ENCODE data around the gene PLCD3.

The PLCD3 gene

GRCh38 chr17:45108595-45109521 is 23.5 kb downstream of the PLCD3 start:
- no peak overlapping the region for H3K4me3 ChIP-seq (ENCODE audit: low read length)
- DNase-seq (ENCODE audit: low read depth), result no peak
- TF ChIP-seq, protein P1, sequence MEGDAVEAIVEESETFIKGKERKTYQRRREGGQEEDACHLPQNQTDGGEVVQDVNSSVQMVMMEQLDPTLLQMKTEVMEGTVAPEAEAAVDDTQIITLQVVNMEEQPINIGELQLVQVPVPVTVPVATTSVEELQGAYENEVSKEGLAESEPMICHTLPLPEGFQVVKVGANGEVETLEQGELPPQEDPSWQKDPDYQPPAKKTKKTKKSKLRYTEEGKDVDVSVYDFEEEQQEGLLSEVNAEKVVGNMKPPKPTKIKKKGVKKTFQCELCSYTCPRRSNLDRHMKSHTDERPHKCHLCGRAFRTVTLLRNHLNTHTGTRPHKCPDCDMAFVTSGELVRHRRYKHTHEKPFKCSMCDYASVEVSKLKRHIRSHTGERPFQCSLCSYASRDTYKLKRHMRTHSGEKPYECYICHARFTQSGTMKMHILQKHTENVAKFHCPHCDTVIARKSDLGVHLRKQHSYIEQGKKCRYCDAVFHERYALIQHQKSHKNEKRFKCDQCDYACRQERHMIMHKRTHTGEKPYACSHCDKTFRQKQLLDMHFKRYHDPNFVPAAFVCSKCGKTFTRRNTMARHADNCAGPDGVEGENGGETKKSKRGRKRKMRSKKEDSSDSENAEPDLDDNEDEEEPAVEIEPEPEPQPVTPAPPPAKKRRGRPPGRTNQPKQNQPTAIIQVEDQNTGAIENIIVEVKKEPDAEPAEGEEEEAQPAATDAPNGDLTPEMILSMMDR (conservative IDR thresholded peaks at IDR 0.05; ENCODE audit: low read length), result peak; percentile 10; the same call in 1 of the 2 replicates

DNA sequence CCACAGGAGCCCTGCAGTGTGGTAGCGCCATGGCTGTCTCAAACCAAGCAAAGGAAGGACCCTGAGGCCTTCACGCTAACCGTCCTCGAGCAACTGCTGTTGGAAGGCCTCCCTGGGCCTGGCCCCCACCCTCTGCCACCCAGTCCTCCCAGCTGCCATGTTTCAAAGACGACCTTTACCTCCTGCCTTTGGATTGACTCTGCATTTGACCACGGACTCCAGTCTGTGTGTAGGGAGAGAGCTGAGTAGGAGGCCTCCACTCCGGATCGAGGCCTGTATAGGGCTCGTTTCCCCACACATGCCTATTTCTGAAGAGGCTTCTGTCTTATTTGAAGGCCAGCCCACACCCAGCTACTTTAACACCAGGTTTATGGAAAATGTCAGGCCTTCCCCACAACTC is 24.3 kb downstream of the PLCD3 start:
- H3K4me3 ChIP-seq (ENCODE audit: low read length), result no peak overlapping the region
- TF ChIP-seq, protein P1 (conservative IDR thresholded peaks at IDR 0.05; ENCODE audit: low read length), result no peak
- no peak for DNase-seq (ENCODE audit: low read depth)

DNA sequence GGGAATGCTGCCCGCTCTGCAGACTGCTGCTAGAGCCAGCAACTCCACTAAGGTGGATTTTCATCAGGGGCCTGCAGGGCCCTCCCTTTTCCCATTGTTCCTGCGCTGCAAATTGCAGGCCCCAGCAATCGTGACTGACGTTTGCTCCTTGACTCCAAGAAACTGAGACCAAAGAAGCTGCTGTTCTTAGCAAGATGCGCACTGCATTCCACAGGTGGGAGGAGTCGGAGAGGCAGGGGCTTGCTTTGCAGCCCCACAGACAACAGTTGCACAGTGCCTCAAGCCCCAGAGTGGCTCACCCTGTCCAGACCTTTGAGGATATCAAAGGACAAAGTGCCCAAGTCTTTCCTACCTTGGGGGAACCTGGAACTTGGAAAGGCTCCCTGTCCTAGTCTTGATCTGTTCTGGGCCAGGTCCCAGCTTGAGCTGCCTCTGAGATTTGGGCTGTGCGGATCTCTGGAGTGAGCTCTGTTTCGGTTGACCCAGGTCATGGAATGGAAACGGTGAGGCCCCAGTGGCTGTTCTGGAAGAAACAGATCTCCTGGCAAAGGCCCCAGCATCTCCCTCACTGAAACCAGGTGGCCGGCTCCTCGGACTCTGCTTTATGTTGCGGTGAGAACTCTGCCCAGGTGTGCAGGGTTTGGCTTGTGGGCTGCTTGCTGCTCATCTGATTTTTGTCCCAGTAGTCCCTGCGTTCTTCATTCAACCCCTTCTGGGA is 24.9 kb downstream of the PLCD3 start:
- no peak for DNase-seq (ENCODE audit: low read depth)
- TF ChIP-seq, protein P1 (conservative IDR thresholded peaks at IDR 0.05; ENCODE audit: low read length), result no peak
- no peak overlapping the region for H3K4me3 ChIP-seq (ENCODE audit: low read length)

- TF ChIP-seq, protein P1 (conservative IDR thresholded peaks at IDR 0.05; ENCODE audit: low read length), result no peak
- no peak for DNase-seq (ENCODE audit: low read depth)
- H3K4me3 ChIP-seq (ENCODE audit: low read length), result no peak overlapping the region
These were observed 25.7 kb downstream of the PLCD3 start for GRCh38 chr17:45106582-45106981.

GRCh38 chr17:45106096-45106495 is 26.2 kb downstream of the PLCD3 start:
- no peak overlapping the region for H3K4me3 ChIP-seq (ENCODE audit: low read length)
- TF ChIP-seq, protein P1 (conservative IDR thresholded peaks at IDR 0.05; ENCODE audit: low read length), result no peak

DNA sequence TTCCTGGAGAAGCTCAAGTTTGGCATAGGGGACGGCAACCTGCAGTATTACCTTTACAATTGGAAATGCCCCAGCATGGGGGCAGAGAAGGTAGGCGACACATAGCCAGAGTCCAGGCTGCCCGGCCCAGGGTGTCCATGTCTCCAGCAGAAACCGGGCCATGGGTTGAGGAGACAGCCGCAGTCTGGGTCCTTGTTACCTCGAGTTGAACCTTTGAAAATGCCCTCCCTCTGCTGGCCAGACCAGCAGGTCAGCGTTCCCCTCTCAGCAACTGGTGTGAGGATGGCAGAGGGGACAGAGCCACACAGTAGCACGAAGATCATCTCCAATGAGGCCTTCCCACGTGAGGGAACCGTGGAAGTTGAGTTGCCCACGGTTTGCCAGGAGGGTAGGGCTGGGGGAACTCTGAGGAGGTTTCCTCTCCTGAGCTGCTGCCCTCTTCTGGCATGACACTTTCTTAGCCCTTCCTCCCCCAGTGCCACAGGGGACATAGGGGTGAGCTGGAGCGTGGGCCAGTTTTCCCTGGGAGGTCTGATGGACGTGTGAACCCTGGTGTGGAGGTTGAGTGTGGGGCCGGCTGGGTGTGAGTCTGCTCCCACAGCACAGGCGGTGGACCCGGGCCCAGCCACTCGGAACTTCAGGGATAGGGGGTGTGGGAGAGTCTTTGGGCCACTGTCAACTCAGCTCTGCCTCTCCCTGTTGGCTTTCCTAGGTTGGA is 27.2 kb downstream of the PLCD3 start:
- TF ChIP-seq, protein P1 (conservative IDR thresholded peaks at IDR 0.05; ENCODE audit: low read length), result 0 out of 2 replicates have a peak, but pooled peaks have one; percentile 2
- no peak for DNase-seq (ENCODE audit: low read depth)
- no peak overlapping the region for H3K4me3 ChIP-seq (ENCODE audit: low read length)

More at GRCh38 chr17:45106096-45106495, 26.2 kb downstream of the PLCD3 start:
- DNase-seq (ENCODE audit: low read depth), result no peak
